Keratinocyte (primary cell): Measurements from ENCODE around the gene DCST2. TPM values are rescaled to one million over a fixed set of nuclear protein-coding genes. Genes with fewer than 3 reads are reported as not detected.

Experiments used
- DNase-seq: peaks from one replicate; pipeline ENCODE4 v3.0.0-alpha.2; 2011; ENCODE audit warnings: low read depth, missing footprints, low spot score
- FAIRE-seq: peaks from 2 replicates; lab custom pipeline; 2011; peaks lifted over from hg19 to GRCh38; lab: Jason Lieb, UNC
- H2AFZ ChIP-seq: 2 replicates; pipeline ENCODE4 v1.6.0; 2012; ENCODE audit warnings: low read length, control low read depth, inconsistent platforms; ENCODE audit not compliant: control insufficient read depth
- H3K27ac ChIP-seq: 2 replicates; pipeline ENCODE4 v1.5.1; 2011; ENCODE audit warnings: low read length; ENCODE audit not compliant: control insufficient read depth, insufficient read depth
- H3K27me3 ChIP-seq: 3 replicates; pipeline ENCODE4 v1.6.0; 2011; ENCODE audit warnings: low read length; ENCODE audit not compliant: control insufficient read depth, insufficient read depth; ENCODE audit errors: extremely low read depth
- H3K36me3 ChIP-seq, 2 experiments: 2 replicates in 1 of 2; 3 replicates in 1 of 2; pipeline ENCODE4 v1.5.1; 2011; ENCODE audit warnings: low read length in 2 of 2, mild to moderate bottlenecking in 1 of 2; ENCODE audit not compliant: control insufficient read depth in 2 of 2, insufficient read depth in 2 of 2; ENCODE audit errors: extremely low read depth in 1 of 2
- H3K4me1 ChIP-seq: 3 replicates; pipeline ENCODE4 v1.5.1; 2011; ENCODE audit warnings: low read length; ENCODE audit not compliant: control insufficient read depth, insufficient read depth; ENCODE audit errors: extremely low read depth
- H3K4me2 ChIP-seq: 3 replicates; pipeline ENCODE4 v1.6.0; 2011; ENCODE audit warnings: low read depth, low read length; ENCODE audit not compliant: control insufficient read depth, insufficient read depth; ENCODE audit errors: extremely low read depth
- H3K4me3 ChIP-seq, 3 experiments: fragments of 200-600 bp in 1 of 3; sonication (generic) in 1 of 3; 2 replicates in 2 of 3; 3 replicates in 1 of 3; pipeline ENCODE4 v1.5.1; 2011 to 2016; ENCODE audit warnings: low read length in 3 of 3, mild to moderate bottlenecking in 3 of 3, control low read depth in 2 of 3, inconsistent platforms in 1 of 3, low read depth in 1 of 3, mixed read lengths in 1 of 3, mixed run types in 1 of 3, moderate library complexity in 1 of 3; ENCODE audit not compliant: control insufficient read depth in 2 of 3, insufficient read depth in 2 of 3; ENCODE audit errors: extremely low read depth in 1 of 3
- H3K79me2 ChIP-seq: 2 replicates; pipeline ENCODE4 v1.6.0; 2012; ENCODE audit warnings: low read length; ENCODE audit not compliant: control insufficient read depth, insufficient read depth
- H3K9ac ChIP-seq: 3 replicates; pipeline ENCODE4 v1.6.0; 2011; ENCODE audit warnings: low read length; ENCODE audit not compliant: control insufficient read depth, insufficient read depth; ENCODE audit errors: extremely low read depth
- H3K9me1 ChIP-seq: 3 replicates; pipeline ENCODE4 v1.6.0; 2011; ENCODE audit warnings: low read length; ENCODE audit not compliant: control insufficient read depth, insufficient read depth; ENCODE audit errors: extremely low read depth
- H3K9me3 ChIP-seq: 2 replicates; pipeline ENCODE4 v1.5.1; 2012; ENCODE audit warnings: low read depth, low read length; ENCODE audit not compliant: control insufficient read depth
- H4K20me1 ChIP-seq: 3 replicates; pipeline ENCODE4 v1.6.0; 2011; ENCODE audit warnings: low read length; ENCODE audit not compliant: control insufficient read depth, insufficient read depth; ENCODE audit errors: extremely low read depth
- CTCF ChIP-seq, 3 experiments: IDR thresholded peaks in 1 of 3; conservative IDR thresholded peaks in 1 of 3; optimal IDR thresholded peaks in 1 of 3; 2 replicates in 2 of 3; 3 replicates in 1 of 3; pipeline versions ENCODE3 to v1.5.1; 2011; ENCODE audit warnings: low read length in 3 of 3, mild to moderate bottlenecking in 3 of 3, moderate library complexity in 2 of 3, control low read depth in 1 of 3, inconsistent platforms in 1 of 3; ENCODE audit not compliant: insufficient read depth in 2 of 3; ENCODE audit errors: extremely low read depth in 1 of 3
- EZH2 ChIP-seq: IDR thresholded peaks from one replicate; pipeline ENCODE4 v1.6.1; 2012; ENCODE audit warnings: inconsistent platforms, mild to moderate bottlenecking, low read length, moderate library complexity
- dilution Hi-C: fragments of 300-500 bp; cut with MboI; formaldehyde crosslinking; loops from one replicate; pipeline ENCODE4 v1.7.0; 2020; ENCODE audit warnings: low sequenced_read_pairs; ENCODE audit not compliant: extremely low pct_ligation_motif_present
- polyA plus RNA-seq, 5 experiments: library from polyadenylated mRNA; depleted of rRNA in 3 of 5; stranded (reverse) in 3 of 5; stranded (forward) in 1 of 5; unstranded in 1 of 5; fragments of >200 nt; gene quantifications; 1 replicate in 1 of 5; 2 replicates in 3 of 5; 3 replicates in 1 of 5; pipeline versions ENCODE4 v1.2.1 to v1.2.3, GENCODE V29; 2011 to 2012; ENCODE audit warnings: missing spikeins in 2 of 5, low read depth in 1 of 5, low replicate concordance in 1 of 5

The DCST2 gene
- polyA plus RNA-seq, 1 donor (not counting 4 experiments of a cell fraction or from before 2014, with no cell fraction given), result 0.14 TPM

- DNase-seq, result no peak
- peak overlapping the region; percentile 78 for H3K4me2 ChIP-seq
- dilution Hi-C loops, result no loop called here
- no peaks in the 10 kb centered on the region for H4K20me1 ChIP-seq
- peak overlapping the region; percentile 41 for H3K9ac ChIP-seq
- H3K36me3 ChIP-seq, result no peaks in the 10 kb centered on the region
- H3K4me3 ChIP-seq, result peak overlapping the region; percentile 51 to 69 (median 64)
- H3K27ac ChIP-seq, result no peak overlapping the region
- no peaks in the 10 kb centered on the region for H3K9me1 ChIP-seq
- H3K79me2 ChIP-seq, result no peaks in the 10 kb centered on the region
- H3K4me1 ChIP-seq, result peaks cover 49% of the 10 kb centered on the region
- H3K27me3 ChIP-seq, result peaks cover 38% of the 10 kb centered on the region
- TF ChIP-seq EZH2, result no peak
- TF ChIP-seq CTCF (optimal IDR thresholded peaks at IDR 0.05 in 1 of 3, IDR thresholded peaks at IDR 0.05 in 1 of 3, conservative IDR thresholded peaks at IDR 0.05 in 1 of 3; ENCODE audit: extremely low read depth in 1 of 3, insufficient read depth in 2 of 3, low read length in 3 of 3), result no peak
- FAIRE-seq, result no peak
- H2AFZ ChIP-seq, result no peak overlapping the region
- H3K9me3 ChIP-seq, result no peaks in the 10 kb centered on the region
These were observed 45.6 kb upstream of the DCST2 start for GRCh38 chr1:155079210-155079486.

- peak within 1 kb of the TSS; percentile 65 for H2AFZ ChIP-seq
- no peak for TF ChIP-seq CTCF (optimal IDR thresholded peaks at IDR 0.05 in 1 of 3, IDR thresholded peaks at IDR 0.05 in 1 of 3, conservative IDR thresholded peaks at IDR 0.05 in 1 of 3; ENCODE audit: extremely low read depth in 1 of 3, insufficient read depth in 2 of 3, low read length in 3 of 3)
- TF ChIP-seq EZH2, result no peak
- FAIRE-seq, result no peak
These were observed 45.1 kb upstream of the DCST2 start, which contains the start of gene EFNA3 for GRCh38 chr1:155078469-155079209. EFNA3 (plus strand) TSS chr1:155078837; CDS start chr1:155078942, 105 bp downstream.

More at GRCh38 chr1:155078469-155079209, 45.1 kb upstream of the DCST2 start, which contains the start of gene EFNA3:
- Histone ChIP-seq H3K9me1 (no peaks in the 10 kb centered on the region), H3K4me1 (peaks cover 48% of the 10 kb centered on the region), H3K4me3 (peak within 1 kb of the TSS; percentile 51 to 69 (median 64)), H3K9ac (peak within 1 kb of the TSS; percentile 41), H3K27ac (no peak within 1 kb of the TSS), H3K36me3 (no peaks in the 10 kb centered on the region), H3K9me3 (no peaks in the 10 kb centered on the region), H3K4me2 (peak within 1 kb of the TSS; percentile 78), H4K20me1 (no peaks in the 10 kb centered on the region), H3K79me2 (no peaks in the 10 kb centered on the region), H3K27me3 (peaks cover 38% of the 10 kb centered on the region)
- dilution Hi-C loops, result no loop called here
- no peak for DNase-seq
